ENCODE results near the gene SMAD4.
"Not testable (repeated sequence)": the region's sequence is repeated elsewhere in the genome, so short reads cannot be mapped to it uniquely, and the experiment has no call there.

SMAD4 gene

GRCh38 chr18:50986360-50987087 lies 43.5 kb upstream of the SMAD4 start:
- DNase-seq (ENCODE audit: low spot score) (no peak), ATAC-seq (ENCODE audit: low read depth) (peak; percentile 48; the same call in 2 of the 3 replicates)
- Histone ChIP-seq H3K27ac (ENCODE audit: poor library complexity, severe bottlenecking) (no peak overlapping the region), H3K4me1 (ENCODE audit: insufficient read depth, poor library complexity, severe bottlenecking) (no peaks in the 10 kb centered on the region), H3K4me3 (ENCODE audit: severe bottlenecking) (no peak overlapping the region), H3K27me3 (ENCODE audit: insufficient read depth, poor library complexity, severe bottlenecking) (no peaks in the 10 kb centered on the region), H3K9me3 (ENCODE audit: severe bottlenecking) (no peaks in the 10 kb centered on the region), H3K36me3 (ENCODE audit: low read depth) (no peaks in the 10 kb centered on the region)
- TF ChIP-seq, protein P1, sequence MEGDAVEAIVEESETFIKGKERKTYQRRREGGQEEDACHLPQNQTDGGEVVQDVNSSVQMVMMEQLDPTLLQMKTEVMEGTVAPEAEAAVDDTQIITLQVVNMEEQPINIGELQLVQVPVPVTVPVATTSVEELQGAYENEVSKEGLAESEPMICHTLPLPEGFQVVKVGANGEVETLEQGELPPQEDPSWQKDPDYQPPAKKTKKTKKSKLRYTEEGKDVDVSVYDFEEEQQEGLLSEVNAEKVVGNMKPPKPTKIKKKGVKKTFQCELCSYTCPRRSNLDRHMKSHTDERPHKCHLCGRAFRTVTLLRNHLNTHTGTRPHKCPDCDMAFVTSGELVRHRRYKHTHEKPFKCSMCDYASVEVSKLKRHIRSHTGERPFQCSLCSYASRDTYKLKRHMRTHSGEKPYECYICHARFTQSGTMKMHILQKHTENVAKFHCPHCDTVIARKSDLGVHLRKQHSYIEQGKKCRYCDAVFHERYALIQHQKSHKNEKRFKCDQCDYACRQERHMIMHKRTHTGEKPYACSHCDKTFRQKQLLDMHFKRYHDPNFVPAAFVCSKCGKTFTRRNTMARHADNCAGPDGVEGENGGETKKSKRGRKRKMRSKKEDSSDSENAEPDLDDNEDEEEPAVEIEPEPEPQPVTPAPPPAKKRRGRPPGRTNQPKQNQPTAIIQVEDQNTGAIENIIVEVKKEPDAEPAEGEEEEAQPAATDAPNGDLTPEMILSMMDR (IDR thresholded peaks at IDR 0.05; ENCODE audit: poor library complexity, severe bottlenecking): no peak

GRCh38 chr18:50987261-50987660 lies 42.8 kb upstream of the SMAD4 start:
- Histone ChIP-seq H3K36me3 (ENCODE audit: low read depth) (no peaks in the 10 kb centered on the region), H3K9me3 (ENCODE audit: severe bottlenecking) (no peaks in the 10 kb centered on the region), H3K4me1 (ENCODE audit: insufficient read depth, poor library complexity, severe bottlenecking) (no peaks in the 10 kb centered on the region), H3K4me3 (ENCODE audit: severe bottlenecking) (no peak overlapping the region), H3K27me3 (ENCODE audit: insufficient read depth, poor library complexity, severe bottlenecking) (no peaks in the 10 kb centered on the region), H3K27ac (ENCODE audit: poor library complexity, severe bottlenecking) (no peak overlapping the region)
- ATAC-seq (ENCODE audit: low read depth) (no peak), DNase-seq (ENCODE audit: low spot score) (no peak)
- TF ChIP-seq, protein P1 (IDR thresholded peaks at IDR 0.05; ENCODE audit: poor library complexity, severe bottlenecking): no peak

DNA sequence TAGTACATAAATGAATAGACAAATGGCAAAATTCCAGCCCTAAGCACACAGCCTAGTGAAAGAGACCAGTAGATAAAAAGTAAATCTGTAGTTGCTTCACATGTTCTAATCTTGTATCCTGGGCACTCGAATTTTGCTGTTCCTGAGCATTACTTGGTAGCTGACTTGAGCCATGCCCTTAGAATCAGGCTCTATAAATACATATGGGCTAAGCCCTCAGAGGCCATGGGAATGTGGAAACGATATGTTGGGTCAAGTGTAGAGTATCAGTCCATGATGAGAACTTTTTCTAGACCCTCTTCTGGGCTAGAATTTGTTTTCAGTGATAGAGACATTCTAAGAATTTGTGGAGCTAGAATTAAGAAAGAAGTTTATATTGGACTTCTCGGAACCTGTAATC lies 40.3 kb upstream of the SMAD4 start:
- Histone ChIP-seq H3K27ac (ENCODE audit: poor library complexity, severe bottlenecking) (no peak overlapping the region), H3K36me3 (ENCODE audit: low read depth) (no peaks in the 10 kb centered on the region), H3K4me3 (ENCODE audit: severe bottlenecking) (no peak overlapping the region), H3K9me3 (ENCODE audit: severe bottlenecking) (no peaks in the 10 kb centered on the region), H3K4me1 (ENCODE audit: insufficient read depth, poor library complexity, severe bottlenecking) (no peaks in the 10 kb centered on the region), H3K27me3 (ENCODE audit: insufficient read depth, poor library complexity, severe bottlenecking) (no peaks in the 10 kb centered on the region)
- TF ChIP-seq, protein P1 (IDR thresholded peaks at IDR 0.05; ENCODE audit: poor library complexity, severe bottlenecking): no peak
- DNase-seq (ENCODE audit: low spot score) (no peak), ATAC-seq (ENCODE audit: low read depth) (no peak)

DNA sequence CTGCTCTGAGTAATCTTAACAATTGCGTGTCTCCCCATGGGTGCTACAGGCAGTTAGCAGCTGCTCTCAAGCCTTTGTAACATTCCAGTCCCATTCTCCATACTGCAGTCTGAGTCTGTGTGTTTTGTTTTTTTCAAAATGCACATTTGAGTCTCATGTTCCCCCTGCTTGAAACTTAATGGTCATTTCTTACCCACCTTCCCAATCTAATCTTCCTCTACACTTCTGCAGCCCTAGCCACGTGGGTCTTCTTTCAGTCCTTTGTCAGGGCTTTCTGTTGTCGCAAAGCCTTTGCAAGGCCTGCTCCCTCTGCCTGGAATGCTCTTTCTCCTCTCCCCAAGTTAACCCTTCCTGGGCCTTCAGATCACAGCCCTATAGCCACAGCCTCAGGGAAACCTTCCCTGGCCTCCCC lies 37.7 kb upstream of the SMAD4 start:
- H3K4me1 ChIP-seq (ENCODE audit: insufficient read depth, poor library complexity, severe bottlenecking): no peaks in the 10 kb centered on the region
- no peaks in the 10 kb centered on the region for H3K9me3 ChIP-seq (ENCODE audit: severe bottlenecking)
- H3K36me3 ChIP-seq (ENCODE audit: low read depth): no peaks in the 10 kb centered on the region
- ATAC-seq (ENCODE audit: low read depth) (no peak), DNase-seq (ENCODE audit: low spot score) (no peak)
- no peak overlapping the region for H3K27ac ChIP-seq (ENCODE audit: poor library complexity, severe bottlenecking)
- TF ChIP-seq, protein P1 (IDR thresholded peaks at IDR 0.05; ENCODE audit: poor library complexity, severe bottlenecking): no peak
- H3K4me3 ChIP-seq (ENCODE audit: severe bottlenecking): no peak overlapping the region
- no peaks in the 10 kb centered on the region for H3K27me3 ChIP-seq (ENCODE audit: insufficient read depth, poor library complexity, severe bottlenecking)

DNA sequence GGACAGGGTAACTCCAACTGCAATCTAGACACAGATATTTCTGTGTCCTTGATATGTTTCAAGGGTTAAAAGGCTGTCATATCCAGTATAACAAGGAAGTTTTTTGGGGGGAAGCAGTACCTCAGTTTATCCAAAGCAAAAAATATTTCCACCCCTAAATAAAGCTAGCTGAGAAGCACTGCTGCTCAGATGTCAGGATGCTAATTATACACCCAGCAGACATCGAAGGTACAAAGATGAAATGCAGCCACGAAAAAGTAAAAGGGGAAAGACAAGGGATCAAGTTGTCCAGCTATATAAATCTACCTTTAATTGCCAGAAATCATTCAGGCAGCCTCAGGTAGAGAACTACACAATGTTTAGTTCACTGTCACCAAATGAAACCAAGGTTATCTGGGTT lies 36.0 kb upstream of the SMAD4 start:
- Histone ChIP-seq H3K4me1 (ENCODE audit: insufficient read depth, poor library complexity, severe bottlenecking) (no peaks in the 10 kb centered on the region), H3K27me3 (ENCODE audit: insufficient read depth, poor library complexity, severe bottlenecking) (no peaks in the 10 kb centered on the region), H3K9me3 (ENCODE audit: severe bottlenecking) (no peaks in the 10 kb centered on the region), H3K36me3 (ENCODE audit: low read depth) (no peaks in the 10 kb centered on the region), H3K4me3 (ENCODE audit: severe bottlenecking) (no peak overlapping the region), H3K27ac (ENCODE audit: poor library complexity, severe bottlenecking) (no peak overlapping the region)
- DNase-seq (ENCODE audit: low spot score) (no peak), ATAC-seq (ENCODE audit: low read depth) (no peak)
- TF ChIP-seq, protein P1 (IDR thresholded peaks at IDR 0.05; ENCODE audit: poor library complexity, severe bottlenecking): no peak

- H3K27ac ChIP-seq (ENCODE audit: poor library complexity, severe bottlenecking); H3K9me3 ChIP-seq (ENCODE audit: severe bottlenecking); H3K4me1 ChIP-seq (ENCODE audit: insufficient read depth, poor library complexity, severe bottlenecking); H3K4me3 ChIP-seq (ENCODE audit: severe bottlenecking); H3K36me3 ChIP-seq (ENCODE audit: low read depth); H3K27me3 ChIP-seq (ENCODE audit: insufficient read depth, poor library complexity, severe bottlenecking); ATAC-seq (ENCODE audit: low read depth); DNase-seq (ENCODE audit: low spot score): not testable (repeated sequence)
These were observed 26.8 kb upstream of the SMAD4 start for GRCh38 chr18:51003174-51003573.
